M059J (cell line): Measurements from ENCODE around the gene STAT1. TPM values are rescaled to one million over a fixed set of nuclear protein-coding genes. Genes with fewer than 3 reads are reported as not detected.
A peak's percentile ranks its signal among the peaks of the same experiment; 100 is the strongest.

Experiments
- DNase-seq: peaks from one replicate; pipeline ENCODE4 v3.0.0-alpha.2; 2012; ENCODE audit warnings: low read depth
- total RNA-seq: library from RNA; depleted of rRNA; stranded (reverse); fragments of >200 nt; shearing (Covaris generic); gene quantifications from 2 replicates; pipeline ENCODE4 v1.2.3, GENCODE V29; 2014

STAT1 gene
- total RNA-seq, 1 experiment from 2014 or later, result 537 TPM

DNA sequence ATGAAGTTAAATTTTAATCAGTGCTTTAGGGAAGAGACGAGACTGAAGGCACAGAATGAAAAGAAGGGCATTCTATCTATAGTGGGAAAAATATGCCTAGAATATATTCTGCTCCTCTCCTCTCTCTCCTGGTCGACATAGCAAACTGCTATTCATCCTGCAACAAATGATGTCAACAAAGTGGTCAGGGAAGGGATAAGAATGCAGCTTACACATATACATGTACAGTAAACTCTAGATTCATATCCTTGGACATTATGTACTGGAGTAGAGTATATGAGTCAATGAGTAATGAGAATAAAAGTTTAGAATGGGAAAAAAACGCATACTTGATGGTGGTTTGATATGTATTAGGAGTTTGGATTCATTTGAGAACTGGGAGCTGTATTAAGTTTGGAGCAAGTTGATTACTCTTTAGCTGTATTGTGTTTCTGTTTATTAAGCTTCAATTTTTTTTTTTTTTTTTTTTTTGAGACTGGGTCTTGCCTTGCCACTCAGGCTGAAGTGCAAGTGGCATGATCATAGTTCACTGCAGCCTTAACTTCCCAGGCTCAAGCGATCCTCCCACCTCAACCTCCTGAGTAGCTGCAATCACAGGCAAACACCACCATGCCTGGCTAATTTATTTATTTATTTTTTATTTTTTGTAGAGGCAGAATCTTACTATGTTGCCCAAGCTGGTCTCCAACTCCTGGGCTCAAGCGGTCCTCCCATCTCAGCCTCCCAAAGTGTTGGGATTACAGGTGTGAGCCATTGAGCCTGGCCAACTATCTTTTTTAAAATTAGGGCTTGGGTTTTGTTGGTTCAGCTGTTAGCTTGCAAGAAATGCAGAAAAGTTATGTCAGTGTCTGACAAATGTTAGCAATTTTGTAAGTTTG lies 53.8 kb downstream of the STAT1 start:
- DNase-seq, result peak; percentile 53

DNA sequence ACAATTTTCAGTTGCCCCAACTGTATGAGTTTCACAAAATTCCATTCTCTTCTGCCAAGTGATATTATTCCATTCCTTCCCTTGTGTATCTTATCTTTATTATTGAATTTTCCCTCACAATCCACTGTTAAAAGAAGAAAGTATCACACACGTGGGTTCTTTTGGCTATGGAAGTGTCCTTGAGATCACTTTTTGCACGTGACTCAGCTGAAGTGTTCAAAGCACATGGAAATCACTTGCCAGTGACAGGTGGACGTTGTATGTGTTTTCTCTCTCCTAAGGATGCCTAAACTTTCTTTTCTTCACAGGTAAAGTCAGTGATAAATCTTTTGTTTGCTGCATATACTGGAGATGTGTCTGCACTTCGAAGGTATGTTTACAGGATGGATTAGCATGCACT lies 60.7 kb downstream of the STAT1 start:
- no peak for DNase-seq

DNA sequence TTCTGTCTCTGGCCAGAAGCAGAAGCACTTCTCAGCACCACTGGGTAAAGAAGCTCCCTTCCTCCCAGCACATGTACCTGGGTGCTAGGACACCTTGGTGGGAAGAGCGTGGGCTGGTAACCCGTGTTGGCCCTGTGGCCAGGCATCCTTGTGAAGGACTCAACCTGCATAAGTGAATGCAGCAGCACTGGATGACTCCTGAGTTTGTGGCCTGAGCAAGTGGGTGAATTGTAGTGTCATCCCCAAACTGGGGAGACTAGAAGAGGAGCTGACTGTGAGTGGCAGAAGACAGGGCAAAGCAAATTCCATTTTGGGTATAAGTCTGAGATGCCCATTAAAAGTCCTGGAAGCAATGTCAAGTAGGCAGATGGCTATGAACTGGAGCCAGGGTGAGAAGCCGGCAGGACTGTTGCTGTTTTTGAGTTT lies 63.4 kb downstream of the STAT1 start:
- DNase-seq, result no peak

DNA sequence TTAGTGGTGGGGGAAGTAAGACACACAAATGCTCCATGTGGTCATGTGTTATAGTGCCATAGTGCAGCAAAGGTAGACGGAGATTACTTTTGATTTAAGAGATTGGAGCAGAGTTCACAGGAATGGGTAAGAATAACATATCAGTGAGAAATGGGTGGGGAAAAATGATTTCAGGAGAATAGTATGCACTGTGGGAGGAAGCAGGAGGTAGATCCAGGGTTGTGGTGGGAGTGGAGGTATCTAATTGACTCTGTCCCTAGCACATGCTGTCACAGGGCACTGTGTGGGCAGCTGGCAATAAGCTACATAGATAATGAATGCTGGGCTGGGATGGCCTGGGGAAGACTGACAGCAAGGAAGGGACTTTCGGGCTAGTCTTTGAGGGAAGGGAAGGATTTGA lies 65.3 kb downstream of the STAT1 start:
- DNase-seq, result peak; percentile 76

DNA sequence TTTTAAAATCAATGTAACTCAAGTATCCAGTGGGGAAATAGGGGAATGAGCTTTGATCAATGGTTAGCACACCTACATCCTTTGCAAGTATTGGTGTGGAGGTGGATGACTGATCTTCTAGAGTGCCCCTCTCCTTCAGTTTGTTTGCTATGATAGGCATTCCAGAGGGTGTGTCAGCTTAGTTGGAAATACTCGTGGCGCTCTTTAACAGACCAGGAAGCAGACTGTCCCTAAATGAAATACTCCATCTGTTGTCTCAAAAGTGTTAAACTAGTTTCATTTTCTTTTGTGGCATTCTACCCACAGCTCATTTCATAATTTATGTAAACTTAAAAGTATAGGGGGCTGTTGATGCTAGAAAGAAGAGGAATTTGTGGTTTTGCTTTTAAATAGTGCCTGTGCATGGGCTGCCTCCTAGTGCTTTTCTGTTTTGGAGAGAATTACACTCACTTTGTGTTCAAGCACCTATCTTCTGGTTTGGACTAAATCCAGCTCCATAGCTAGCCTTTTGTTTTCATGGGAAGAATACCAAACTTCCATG lies 66.2 kb downstream of the STAT1 start:
- peak; percentile 84 for DNase-seq

DNA sequence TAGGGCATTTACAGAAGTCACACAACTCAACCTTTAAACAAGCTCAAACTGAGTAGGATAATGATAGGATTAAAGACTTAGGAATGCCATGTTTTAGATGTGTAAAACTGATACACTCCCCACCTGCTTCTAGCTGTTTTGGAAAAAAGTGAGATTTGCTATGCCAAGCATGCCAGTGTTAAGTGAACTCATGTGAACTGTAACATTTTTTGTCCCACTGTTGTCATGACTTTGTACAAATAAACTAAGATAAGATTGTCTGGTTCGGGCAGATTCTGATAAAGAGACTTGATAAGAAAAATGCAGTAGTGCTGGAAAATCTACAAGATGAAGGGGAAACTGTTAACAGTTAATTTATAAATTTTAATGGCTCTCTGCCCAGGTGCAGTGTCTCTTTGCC lies 66.8 kb downstream of the STAT1 start:
- DNase-seq, result peak; percentile 88

DNA sequence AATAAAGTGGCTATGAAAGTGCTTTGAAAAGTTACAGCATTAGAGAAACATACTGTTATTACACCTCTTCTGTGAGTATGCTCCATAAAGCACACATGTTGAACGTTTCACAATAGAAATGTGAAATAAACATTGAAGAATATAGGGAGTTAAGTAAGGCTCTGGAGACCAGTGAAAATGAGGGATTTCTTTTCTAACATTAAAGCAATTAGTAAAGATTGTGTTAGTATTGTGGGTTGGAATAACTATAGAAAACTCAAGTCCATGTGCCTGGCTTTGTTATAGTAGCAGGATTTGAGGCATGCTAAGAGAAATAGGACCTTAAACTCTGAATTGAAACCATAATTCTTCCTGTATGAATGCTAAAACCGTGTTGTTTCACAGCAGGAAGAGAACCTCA lies 70.3 kb downstream of the STAT1 start:
- no peak for DNase-seq

DNA sequence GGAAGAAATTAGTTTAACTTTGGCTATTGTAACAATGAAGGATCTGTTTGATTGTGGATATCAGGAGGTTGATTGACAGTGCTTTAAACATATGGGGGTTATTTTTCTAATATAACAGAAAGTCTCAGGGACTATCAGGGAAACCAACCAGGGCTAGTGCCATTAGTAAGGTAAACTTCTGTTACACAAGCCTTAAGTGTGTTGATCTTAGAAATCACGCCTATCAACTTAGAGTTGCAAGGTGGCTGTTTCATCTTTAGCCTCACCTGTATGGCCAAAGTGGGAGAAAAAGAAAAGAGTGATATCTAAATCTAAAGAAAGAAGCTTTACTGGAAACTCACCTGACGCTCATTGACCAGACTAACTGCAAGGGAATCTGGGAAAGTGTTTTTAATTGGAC lies 71.3 kb downstream of the STAT1 start:
- DNase-seq, result no peak

DNA sequence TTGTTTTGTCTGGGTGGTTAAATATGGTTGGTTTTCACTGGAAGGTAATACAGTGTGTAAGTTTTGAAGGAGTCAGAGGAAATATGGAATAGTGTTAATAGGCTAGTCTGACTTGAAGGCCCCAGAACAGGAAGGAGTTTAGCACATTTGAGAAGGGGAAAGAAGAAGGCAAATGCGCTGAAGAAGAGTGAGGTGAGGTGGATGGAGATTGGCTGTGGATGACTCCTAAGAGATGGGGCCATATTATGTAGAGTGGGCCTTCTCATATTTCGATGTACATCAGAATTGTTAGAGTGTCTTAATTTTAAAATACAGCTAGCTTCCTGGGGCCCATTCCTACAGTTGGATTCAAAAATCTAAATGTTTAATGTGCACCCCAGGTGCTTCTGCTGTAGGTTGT lies 72.4 kb downstream of the STAT1 start:
- DNase-seq, result no peak

DNA sequence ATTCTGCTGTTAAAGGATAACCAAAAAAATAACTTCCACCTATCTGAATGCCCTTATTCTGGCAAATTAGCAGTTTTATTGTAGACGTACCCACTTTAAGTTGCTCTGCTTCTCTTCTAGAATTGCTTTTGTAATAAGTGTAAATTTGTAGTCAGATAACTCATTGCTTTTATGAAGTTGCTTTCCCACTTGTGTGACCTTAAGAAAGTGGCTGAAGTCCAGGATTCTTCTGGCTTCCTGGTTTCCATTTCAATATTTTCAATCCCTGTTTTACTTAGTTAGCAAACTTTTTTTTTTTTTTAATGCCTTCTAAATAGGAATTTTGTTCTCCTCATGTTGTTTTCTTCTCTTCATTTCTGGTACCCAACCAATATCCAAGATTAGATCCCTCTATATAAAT lies 73.5 kb downstream of the STAT1 start:
- no peak for DNase-seq

DNA sequence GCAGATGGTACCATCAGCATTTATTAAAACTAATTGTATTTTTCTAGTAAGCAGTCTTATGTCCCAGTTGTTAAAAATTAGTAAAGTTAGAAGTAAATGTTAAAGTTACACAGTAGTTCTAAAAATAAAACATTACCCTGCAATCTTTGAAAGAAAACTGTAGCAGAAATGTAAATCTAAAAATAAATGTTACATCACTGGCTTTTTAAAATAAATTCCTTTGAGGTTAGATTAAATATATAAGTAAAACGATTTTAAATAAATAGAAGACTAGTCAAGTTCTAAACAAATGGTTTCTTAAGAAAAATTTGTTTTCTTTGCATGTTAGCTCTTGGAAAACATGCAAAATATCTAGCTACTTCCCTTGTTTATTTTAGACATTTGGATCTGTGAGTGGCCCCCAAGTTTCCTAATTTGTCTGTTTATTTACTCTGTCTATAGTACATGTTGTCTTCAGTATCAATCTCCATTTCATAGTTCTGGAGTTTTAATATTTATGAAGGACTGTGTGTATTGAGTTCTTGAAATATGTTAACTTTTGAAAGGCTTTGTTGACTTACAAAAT lies 75.1 kb downstream of the STAT1 start:
- no peak for DNase-seq

DNA sequence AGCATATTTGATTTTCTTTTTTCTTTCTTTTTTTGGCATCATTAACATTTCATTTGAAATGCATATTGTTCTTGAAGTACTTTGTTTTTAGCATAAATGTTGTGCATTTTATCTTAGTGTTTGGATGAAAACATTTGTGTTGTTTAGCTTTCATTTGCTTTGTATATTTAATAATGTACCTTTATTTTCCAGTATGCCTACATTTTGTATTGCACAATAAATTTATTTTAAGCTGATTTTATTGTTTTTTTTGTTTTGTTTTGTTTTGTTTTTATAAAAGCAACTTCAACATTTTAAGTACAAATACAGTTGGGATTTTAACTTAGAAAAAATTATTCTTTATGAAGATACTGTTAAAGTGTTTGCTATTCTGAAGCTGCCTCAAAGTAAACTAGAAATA lies 78.9 kb downstream of the STAT1 start:
- DNase-seq, result no peak

DNA sequence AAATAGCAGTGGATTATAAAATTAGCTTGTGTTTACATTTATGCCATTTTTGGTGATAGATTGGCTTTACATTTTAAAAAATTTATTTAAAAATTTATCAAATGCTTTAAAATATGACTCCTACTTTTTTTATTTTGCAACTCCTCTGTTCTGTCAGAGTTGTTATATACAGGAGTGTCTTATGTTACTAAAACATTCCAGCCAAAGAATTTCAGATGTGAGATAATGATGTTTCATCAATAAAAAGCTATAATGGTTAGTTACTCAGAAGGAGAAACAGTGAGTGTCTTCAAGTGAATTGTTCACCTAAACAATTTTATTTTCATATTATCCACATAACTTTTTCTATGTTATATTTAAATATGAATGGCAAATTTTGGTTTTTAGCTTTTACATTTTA lies 80.6 kb downstream of the STAT1 start:
- DNase-seq, result no peak

DNA sequence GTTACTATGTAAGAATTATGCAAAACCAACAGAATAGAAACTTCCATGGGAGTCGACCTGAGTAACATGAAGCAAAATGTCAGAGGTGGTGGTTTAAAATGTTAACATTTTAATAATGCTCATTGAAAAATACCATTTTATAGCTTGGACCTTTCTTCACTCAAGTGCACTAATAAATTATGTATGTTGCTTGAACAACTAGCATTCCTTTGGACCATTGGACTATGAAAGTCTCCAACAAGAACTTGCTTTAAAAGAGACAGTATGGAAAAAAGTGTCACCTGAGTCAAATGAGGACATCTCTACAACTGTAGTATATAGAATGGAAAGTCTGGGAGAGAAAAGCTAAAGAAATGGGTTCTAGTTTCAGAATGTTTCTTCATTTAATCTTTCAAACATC lies 81.5 kb downstream of the STAT1 start:
- DNase-seq, result no peak

DNA sequence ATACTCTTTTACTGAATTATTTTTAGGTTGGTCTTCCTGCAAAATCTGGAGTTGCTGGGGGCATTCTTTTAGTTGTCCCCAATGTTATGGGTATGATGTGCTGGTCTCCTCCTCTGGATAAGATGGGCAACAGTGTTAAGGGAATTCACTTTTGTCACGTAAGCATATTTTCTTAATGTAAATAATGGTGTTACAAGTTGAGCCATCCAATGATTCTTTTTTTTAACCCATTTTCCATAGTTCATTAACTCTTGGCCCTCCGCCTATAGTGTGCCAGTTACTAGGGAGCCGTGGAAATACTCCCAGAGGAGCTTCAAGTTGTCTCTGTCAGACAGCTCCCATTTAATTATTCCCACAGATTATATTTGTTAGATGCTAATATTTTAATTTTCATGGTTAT lies 83.6 kb downstream of the STAT1 start:
- no peak for DNase-seq

DNA sequence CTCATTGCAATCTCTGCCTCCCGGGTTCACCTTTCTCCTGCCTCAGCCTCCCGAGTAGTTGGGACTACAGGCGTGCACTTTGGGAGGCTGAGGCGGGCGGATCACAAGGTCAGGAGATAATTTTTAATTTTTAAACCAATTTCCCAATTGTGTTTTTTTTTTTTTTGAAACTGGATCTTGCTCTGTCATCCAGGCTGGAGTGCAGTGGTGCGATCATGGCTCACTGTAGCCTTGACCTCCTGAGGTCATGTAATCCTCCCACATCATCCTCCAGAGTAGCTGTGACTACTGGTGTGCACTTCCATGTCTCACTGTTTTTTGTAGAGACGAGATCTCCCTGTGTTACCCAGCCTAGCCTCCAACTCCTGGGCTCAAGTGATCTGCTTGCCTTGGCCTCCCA lies 84.1 kb downstream of the STAT1 start:
- DNase-seq, result no peak

DNA sequence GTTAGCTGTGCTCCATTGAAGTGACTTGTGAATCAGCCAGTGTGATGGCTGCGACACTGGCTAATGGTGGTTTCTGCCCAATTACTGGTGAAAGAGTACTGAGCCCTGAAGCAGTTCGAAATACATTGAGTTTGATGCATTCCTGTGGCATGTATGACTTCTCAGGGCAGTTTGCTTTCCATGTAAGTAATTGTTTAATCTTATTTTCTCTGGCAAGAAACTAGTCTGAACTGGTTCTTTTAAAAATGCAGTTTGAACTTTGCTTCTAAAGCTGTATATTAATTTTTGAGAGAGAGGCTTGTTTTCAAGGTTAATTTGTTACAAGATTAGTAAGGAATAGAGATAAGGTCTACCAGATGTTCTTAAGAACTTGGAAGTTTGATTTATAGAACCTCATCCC lies 86.7 kb downstream of the STAT1 start:
- DNase-seq, result peak; percentile 36

DNA sequence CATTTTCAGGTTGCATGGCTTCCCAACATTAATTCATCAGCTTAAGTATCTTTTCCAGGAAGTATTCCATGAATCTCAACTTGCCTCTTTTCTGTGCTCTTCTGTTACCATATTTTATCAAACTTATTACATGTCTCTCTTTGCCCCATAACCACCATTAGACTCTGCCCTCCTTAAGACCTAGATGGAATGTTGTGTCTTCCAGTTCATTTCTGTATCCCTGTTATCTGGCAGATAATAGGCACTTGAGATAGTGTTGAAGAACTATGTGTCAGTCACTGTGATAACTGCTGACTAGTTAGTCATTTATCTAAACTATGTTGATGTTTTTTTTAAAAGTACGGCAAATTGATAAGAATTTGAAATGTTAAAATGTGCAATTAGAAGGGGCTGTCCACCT lies 91.6 kb downstream of the STAT1 start:
- no peak for DNase-seq

DNA sequence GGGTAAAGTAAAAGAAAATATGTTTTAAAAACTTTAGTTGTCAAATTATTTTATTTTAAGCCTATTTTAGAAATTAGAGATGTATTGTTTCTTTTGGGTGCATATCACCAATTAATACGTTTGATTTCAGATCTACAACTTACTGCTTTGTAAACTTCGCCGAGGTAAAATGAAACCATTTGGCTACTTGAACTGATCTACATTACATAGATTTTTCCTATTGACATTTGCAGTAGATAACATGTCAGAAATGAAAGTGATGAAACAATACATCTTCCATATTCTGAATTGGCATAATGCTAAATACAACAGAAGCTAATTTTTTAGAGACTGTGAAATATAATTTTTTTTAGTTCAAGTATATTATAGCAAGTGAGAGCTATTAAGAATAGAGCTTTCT lies 93.9 kb downstream of the STAT1 start:
- no peak for DNase-seq
